ENCODE results near the gene COL4A6.

Gene COL4A6

GRCh38 chrX:108224218-108224617 lies 214.0 kb downstream of the COL4A6 start:
- TF ChIP-seq CTCF (conservative IDR thresholded peaks at IDR 0.05) (no peak), ZFX (IDR thresholded peaks at IDR 0.05) (no peak)
- H3K27ac ChIP-seq: no peak overlapping the region

GRCh38 chrX:108223585-108223984 lies 214.6 kb downstream of the COL4A6 start:
- no peak overlapping the region for H3K27ac ChIP-seq
- TF ChIP-seq ZFX (IDR thresholded peaks at IDR 0.05): no peak
- no peak for TF ChIP-seq CTCF (conservative IDR thresholded peaks at IDR 0.05)

- TF ChIP-seq ZFX (IDR thresholded peaks at IDR 0.05) (no peak), CTCF (conservative IDR thresholded peaks at IDR 0.05) (no peak)
Measured at GRCh38 chrX:108221301-108221864, 216.8 kb downstream of the COL4A6 start.

GRCh38 chrX:108219949-108220601 lies 218.1 kb downstream of the COL4A6 start:
- no peak for TF ChIP-seq ZFX (IDR thresholded peaks at IDR 0.05)
- TF ChIP-seq CTCF (conservative IDR thresholded peaks at IDR 0.05): no peak
- no peak overlapping the region for H3K27ac ChIP-seq

More at GRCh38 chrX:108221301-108221864, 216.8 kb downstream of the COL4A6 start:
- no peak overlapping the region for H3K27ac ChIP-seq

GRCh38 chrX:108217876-108218275 lies 220.3 kb downstream of the COL4A6 start:
- no peak overlapping the region for H3K27ac ChIP-seq
- TF ChIP-seq ZFX (IDR thresholded peaks at IDR 0.05): no peak
- TF ChIP-seq CTCF (conservative IDR thresholded peaks at IDR 0.05): no peak

GRCh38 chrX:108216919-108217571 lies 221.2 kb downstream of the COL4A6 start:
- TF ChIP-seq CTCF (conservative IDR thresholded peaks at IDR 0.05) (no peak), ZFX (IDR thresholded peaks at IDR 0.05) (no peak)
- H3K27ac ChIP-seq: no peak overlapping the region

- TF ChIP-seq ZFX (IDR thresholded peaks at IDR 0.05) (no peak), CTCF (conservative IDR thresholded peaks at IDR 0.05) (no peak)
- no peak overlapping the region for H3K27ac ChIP-seq
Measured at GRCh38 chrX:108216405-108216804, 221.8 kb downstream of the COL4A6 start.

Data from C4-2B (cell line).